WTC11 (cell line): ENCODE data around the gene COL26A1. TPM values are rescaled to one million over a fixed set of nuclear protein-coding genes. Genes with fewer than 3 reads are reported as not detected.
A peak's percentile ranks its signal among the peaks of the same experiment; 100 is the strongest.

Experiments
- ATAC-seq: fragments of 200-7000 bp; cut with Tn5 transposase; 2 replicates; pipeline ENCODE4 v1.10.0; 2021; ENCODE audit warnings: mild to moderate bottlenecking, moderate library complexity
- CTCF ChIA-PET: fragments of 300-600 bp; sonication (Branson Sonifier 250); formaldehyde crosslinking; loops from one replicate; lab custom pipeline; 2021; ENCODE audit warnings: antibody characterized with exemption; lab: Charles Lee
- POLR2A ChIA-PET: fragments of 350-600 bp; sonication (Branson Sonifier 250); formaldehyde crosslinking; loops from one replicate; lab custom pipeline; 2021; ENCODE audit warnings: antibody characterized with exemption; lab: Charles Lee
- DNase-seq: peaks from one replicate; pipeline ENCODE4 v3.0.0; 2021; ENCODE audit warnings: low spot score
- H3K27ac Mint-ChIP-seq: 2 replicates; pipeline ENCODE4 v1.8.0; 2021; ENCODE audit warnings: mixed read lengths
- H3K27me3 Mint-ChIP-seq: 2 replicates; pipeline ENCODE4 v1.8.0; 2021; ENCODE audit warnings: low read depth, mild to moderate bottlenecking, moderate library complexity, mixed read lengths
- H3K36me3 Mint-ChIP-seq: 2 replicates; pipeline ENCODE4 v1.8.0; 2021; ENCODE audit warnings: mixed read lengths
- H3K4me1 Mint-ChIP-seq: 2 replicates; pipeline ENCODE4 v1.8.0; 2022; ENCODE audit warnings: mixed read lengths
- H3K4me3 Mint-ChIP-seq: 2 replicates; pipeline ENCODE4 v1.8.0; 2021; ENCODE audit warnings: mild to moderate bottlenecking, moderate library complexity, mixed read lengths
- H3K9me3 Mint-ChIP-seq: 2 replicates; pipeline ENCODE4 v1.8.0; 2021; ENCODE audit warnings: mixed read lengths
- ESRRA ChIP-seq: sonication (generic); formaldehyde crosslinking; IDR thresholded peaks from 2 replicates; pipeline ENCODE4 v1.8.1; 2022; ENCODE audit warnings: mild to moderate bottlenecking, missing genetic modification reagents, borderline replicate concordance
- FOXP1 ChIP-seq: sonication (generic); formaldehyde crosslinking; IDR thresholded peaks from 2 replicates; pipeline ENCODE4 v1.8.0; 2022; ENCODE audit warnings: missing genetic modification reagents, mild to moderate bottlenecking, moderate library complexity, borderline replicate concordance
- GABPB1 ChIP-seq: sonication (generic); formaldehyde crosslinking; IDR thresholded peaks from 2 replicates; pipeline ENCODE4 v1.8.1; 2023; ENCODE audit warnings: mild to moderate bottlenecking, missing genetic modification reagents
- NR1H2 ChIP-seq: sonication (generic); formaldehyde crosslinking; IDR thresholded peaks from 2 replicates; pipeline ENCODE4 v1.9.0; 2021; ENCODE audit warnings: mild to moderate bottlenecking, moderate library complexity, missing genetic modification reagents
- total RNA-seq: library from RNA; stranded (reverse); gene quantifications from 3 replicates; pipeline ENCODE4 v1.2.3, GENCODE V29; 2021
- TF ChIP-seq, protein P1 (sequence below): sonication (generic); formaldehyde crosslinking; IDR thresholded peaks from 2 replicates; pipeline ENCODE4 v1.8.0; 2023; ENCODE audit warnings: mild to moderate bottlenecking, missing genetic modification reagents
- TF ChIP-seq, protein P2 (sequence below): fragments of 250-450 bp; sonication (Bioruptor Pico); IDR thresholded peaks from 2 replicates; pipeline ENCODE4 v1.9.0; 2021; ENCODE audit warnings: mild to moderate bottlenecking
- TF ChIP-seq, protein P3 (sequence below): sonication (generic); formaldehyde crosslinking; IDR thresholded peaks from 2 replicates; pipeline ENCODE4 v1.8.1; 2023; ENCODE audit warnings: mild to moderate bottlenecking, missing genetic modification reagents
- TF ChIP-seq, protein P4 (sequence below): fragments of 250-450 bp; sonication (Bioruptor Pico); IDR thresholded peaks from 2 replicates; pipeline ENCODE4 v2.1.2; 2022; ENCODE audit warnings: mild to moderate bottlenecking, moderate library complexity
- TF ChIP-seq, protein P5 (sequence below): sonication (generic); formaldehyde crosslinking; IDR thresholded peaks from 2 replicates; pipeline ENCODE4 v1.8.1; 2022; ENCODE audit warnings: mild to moderate bottlenecking, missing genetic modification reagents, moderate library complexity, borderline replicate concordance
- TF ChIP-seq, protein P6 (sequence below): fragments of 250-450 bp; sonication (Bioruptor Pico); IDR thresholded peaks from 2 replicates; pipeline ENCODE4 v1.8.0; 2021; ENCODE audit warnings: mild to moderate bottlenecking
- TF ChIP-seq, protein P7 (sequence below): sonication (generic); formaldehyde crosslinking; IDR thresholded peaks from 2 replicates; pipeline ENCODE4 v1.8.1; 2023; ENCODE audit warnings: mild to moderate bottlenecking, missing genetic modification reagents, borderline replicate concordance
- TF ChIP-seq, protein P8 (sequence below): fragments of 250-450 bp; sonication (Bioruptor Pico); IDR thresholded peaks from 2 replicates; pipeline ENCODE4 v1.9.0; 2021; ENCODE audit warnings: moderate library complexity, mild to moderate bottlenecking, inconsistent platforms, borderline replicate concordance

The COL26A1 gene
- total RNA-seq, 1 experiment from 2014 or later, result 64.4 TPM

DNA sequence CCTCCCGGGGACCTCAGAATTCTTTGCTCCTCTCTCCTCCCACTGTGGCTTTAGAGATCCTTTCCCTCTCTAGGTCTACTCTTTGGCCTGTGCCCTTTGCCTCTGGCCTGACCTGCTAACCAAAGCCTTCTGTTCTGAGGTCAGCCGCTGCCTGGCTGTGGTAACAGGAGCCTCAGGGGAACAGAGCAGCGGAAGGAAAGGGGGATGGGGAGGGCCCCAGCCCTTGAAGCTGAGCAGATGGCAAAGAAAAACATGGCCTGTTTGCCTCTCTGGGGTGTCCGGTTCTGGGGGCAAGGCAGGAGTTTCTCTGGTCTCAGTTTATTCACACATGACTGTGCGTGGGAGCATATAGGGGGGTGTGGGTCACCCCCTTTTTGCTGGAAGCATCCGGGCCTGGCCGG lies 28.2 kb downstream of the COL26A1 start:
- DNase-seq, result peak; percentile 56
- TF ChIP-seq GABPB1 (CRISPR knock-in tag), result peak; percentile 26; the same call in 1 of the 2 replicates
- TF ChIP-seq, protein P1, sequence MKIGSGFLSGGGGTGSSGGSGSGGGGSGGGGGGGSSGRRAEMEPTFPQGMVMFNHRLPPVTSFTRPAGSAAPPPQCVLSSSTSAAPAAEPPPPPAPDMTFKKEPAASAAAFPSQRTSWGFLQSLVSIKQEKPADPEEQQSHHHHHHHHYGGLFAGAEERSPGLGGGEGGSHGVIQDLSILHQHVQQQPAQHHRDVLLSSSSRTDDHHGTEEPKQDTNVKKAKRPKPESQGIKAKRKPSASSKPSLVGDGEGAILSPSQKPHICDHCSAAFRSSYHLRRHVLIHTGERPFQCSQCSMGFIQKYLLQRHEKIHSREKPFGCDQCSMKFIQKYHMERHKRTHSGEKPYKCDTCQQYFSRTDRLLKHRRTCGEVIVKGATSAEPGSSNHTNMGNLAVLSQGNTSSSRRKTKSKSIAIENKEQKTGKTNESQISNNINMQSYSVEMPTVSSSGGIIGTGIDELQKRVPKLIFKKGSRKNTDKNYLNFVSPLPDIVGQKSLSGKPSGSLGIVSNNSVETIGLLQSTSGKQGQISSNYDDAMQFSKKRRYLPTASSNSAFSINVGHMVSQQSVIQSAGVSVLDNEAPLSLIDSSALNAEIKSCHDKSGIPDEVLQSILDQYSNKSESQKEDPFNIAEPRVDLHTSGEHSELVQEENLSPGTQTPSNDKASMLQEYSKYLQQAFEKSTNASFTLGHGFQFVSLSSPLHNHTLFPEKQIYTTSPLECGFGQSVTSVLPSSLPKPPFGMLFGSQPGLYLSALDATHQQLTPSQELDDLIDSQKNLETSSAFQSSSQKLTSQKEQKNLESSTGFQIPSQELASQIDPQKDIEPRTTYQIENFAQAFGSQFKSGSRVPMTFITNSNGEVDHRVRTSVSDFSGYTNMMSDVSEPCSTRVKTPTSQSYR (CRISPR knock-in tag), result 0 out of 2 replicates have a peak, but pooled peaks have one; percentile 35
- TF ChIP-seq, protein P2, sequence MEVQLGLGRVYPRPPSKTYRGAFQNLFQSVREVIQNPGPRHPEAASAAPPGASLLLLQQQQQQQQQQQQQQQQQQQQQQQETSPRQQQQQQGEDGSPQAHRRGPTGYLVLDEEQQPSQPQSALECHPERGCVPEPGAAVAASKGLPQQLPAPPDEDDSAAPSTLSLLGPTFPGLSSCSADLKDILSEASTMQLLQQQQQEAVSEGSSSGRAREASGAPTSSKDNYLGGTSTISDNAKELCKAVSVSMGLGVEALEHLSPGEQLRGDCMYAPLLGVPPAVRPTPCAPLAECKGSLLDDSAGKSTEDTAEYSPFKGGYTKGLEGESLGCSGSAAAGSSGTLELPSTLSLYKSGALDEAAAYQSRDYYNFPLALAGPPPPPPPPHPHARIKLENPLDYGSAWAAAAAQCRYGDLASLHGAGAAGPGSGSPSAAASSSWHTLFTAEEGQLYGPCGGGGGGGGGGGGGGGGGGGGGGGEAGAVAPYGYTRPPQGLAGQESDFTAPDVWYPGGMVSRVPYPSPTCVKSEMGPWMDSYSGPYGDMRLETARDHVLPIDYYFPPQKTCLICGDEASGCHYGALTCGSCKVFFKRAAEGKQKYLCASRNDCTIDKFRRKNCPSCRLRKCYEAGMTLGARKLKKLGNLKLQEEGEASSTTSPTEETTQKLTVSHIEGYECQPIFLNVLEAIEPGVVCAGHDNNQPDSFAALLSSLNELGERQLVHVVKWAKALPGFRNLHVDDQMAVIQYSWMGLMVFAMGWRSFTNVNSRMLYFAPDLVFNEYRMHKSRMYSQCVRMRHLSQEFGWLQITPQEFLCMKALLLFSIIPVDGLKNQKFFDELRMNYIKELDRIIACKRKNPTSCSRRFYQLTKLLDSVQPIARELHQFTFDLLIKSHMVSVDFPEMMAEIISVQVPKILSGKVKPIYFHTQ (CRISPR knock-in tag), result no peak
- TF ChIP-seq, protein P3, sequence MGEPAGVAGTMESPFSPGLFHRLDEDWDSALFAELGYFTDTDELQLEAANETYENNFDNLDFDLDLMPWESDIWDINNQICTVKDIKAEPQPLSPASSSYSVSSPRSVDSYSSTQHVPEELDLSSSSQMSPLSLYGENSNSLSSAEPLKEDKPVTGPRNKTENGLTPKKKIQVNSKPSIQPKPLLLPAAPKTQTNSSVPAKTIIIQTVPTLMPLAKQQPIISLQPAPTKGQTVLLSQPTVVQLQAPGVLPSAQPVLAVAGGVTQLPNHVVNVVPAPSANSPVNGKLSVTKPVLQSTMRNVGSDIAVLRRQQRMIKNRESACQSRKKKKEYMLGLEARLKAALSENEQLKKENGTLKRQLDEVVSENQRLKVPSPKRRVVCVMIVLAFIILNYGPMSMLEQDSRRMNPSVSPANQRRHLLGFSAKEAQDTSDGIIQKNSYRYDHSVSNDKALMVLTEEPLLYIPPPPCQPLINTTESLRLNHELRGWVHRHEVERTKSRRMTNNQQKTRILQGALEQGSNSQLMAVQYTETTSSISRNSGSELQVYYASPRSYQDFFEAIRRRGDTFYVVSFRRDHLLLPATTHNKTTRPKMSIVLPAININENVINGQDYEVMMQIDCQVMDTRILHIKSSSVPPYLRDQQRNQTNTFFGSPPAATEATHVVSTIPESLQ (CRISPR knock-in tag), result no peak
- no peaks in the 10 kb centered on the region for H3K27me3 Mint-ChIP-seq
- H3K36me3 Mint-ChIP-seq, result 0 out of 2 replicates have a peak, but pooled peaks cover 2% of the 10 kb centered on the region
- ChIA-PET POLR2A (no interaction called here), CTCF (interaction anchor here (0.7 to 3.6 kb wide), 4 partner anchors 18 to 27 kb away, joined by 3 to 15 read pairs (median 4); no protein-coding TSS in a partner anchor)
- H3K9me3 Mint-ChIP-seq, result no peaks in the 10 kb centered on the region
- H3K27ac Mint-ChIP-seq, result peak overlapping the region; percentile 82
- no peak overlapping the region for H3K4me3 Mint-ChIP-seq
- peak; percentile 76 for ATAC-seq
- peaks cover 41% of the 10 kb centered on the region for H3K4me1 Mint-ChIP-seq

DNA sequence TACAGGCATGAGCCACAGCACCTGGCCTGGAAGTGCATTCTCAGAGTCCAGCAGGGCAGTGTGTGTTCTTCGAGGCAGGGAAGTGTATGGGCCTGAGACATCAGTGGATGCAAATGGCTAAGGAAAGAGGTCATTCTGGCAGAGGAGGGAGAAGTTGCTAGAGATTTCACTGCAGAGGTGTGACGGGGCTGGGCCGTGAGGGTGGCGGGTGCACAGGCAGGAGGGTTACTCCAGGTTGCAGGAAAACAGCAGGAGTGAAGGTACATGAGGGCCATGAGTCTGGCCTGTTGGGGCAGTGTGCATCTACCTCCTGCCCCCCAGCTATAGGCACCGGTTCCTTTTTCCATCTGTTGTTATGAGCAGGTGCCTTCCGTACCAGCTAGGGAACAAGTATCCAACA lies 29.3 kb downstream of the COL26A1 start:
- Mint-ChIP-seq H3K4me1 (peaks cover 37% of the 10 kb centered on the region), H3K9me3 (no peaks in the 10 kb centered on the region), H3K27me3 (no peaks in the 10 kb centered on the region), H3K36me3 (0 out of 2 replicates have a peak, but pooled peaks cover 2% of the 10 kb centered on the region), H3K27ac (peak overlapping the region; percentile 83), H3K4me3 (no peak overlapping the region)
- ATAC-seq (no peak), DNase-seq (no peak)
- ChIA-PET POLR2A (no interaction called here), CTCF (interaction anchor here (1.0 to 3.6 kb wide), 3 partner anchors 19 to 28 kb away, joined by 3 to 15 read pairs (median 5); no protein-coding TSS in a partner anchor)
- TF ChIP-seq FOXP1 (CRISPR knock-in tag), result no peak
- no peak for TF ChIP-seq NR1H2 (CRISPR knock-in tag)
- TF ChIP-seq ESRRA (CRISPR knock-in tag), result no peak
- TF ChIP-seq, protein P4, sequence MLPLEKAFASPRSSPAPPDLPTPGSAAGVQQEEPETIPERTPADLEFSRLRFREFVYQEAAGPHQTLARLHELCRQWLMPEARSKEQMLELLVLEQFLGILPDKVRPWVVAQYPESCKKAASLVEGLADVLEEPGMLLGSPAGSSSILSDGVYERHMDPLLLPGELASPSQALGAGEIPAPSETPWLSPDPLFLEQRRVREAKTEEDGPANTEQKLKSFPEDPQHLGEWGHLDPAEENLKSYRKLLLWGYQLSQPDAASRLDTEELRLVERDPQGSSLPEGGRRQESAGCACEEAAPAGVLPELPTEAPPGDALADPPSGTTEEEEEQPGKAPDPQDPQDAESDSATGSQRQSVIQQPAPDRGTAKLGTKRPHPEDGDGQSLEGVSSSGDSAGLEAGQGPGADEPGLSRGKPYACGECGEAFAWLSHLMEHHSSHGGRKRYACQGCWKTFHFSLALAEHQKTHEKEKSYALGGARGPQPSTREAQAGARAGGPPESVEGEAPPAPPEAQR, result no peak
- TF ChIP-seq, protein P5, sequence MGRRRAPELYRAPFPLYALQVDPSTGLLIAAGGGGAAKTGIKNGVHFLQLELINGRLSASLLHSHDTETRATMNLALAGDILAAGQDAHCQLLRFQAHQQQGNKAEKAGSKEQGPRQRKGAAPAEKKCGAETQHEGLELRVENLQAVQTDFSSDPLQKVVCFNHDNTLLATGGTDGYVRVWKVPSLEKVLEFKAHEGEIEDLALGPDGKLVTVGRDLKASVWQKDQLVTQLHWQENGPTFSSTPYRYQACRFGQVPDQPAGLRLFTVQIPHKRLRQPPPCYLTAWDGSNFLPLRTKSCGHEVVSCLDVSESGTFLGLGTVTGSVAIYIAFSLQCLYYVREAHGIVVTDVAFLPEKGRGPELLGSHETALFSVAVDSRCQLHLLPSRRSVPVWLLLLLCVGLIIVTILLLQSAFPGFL (CRISPR knock-in tag), result no peak
- TF ChIP-seq, protein P6, sequence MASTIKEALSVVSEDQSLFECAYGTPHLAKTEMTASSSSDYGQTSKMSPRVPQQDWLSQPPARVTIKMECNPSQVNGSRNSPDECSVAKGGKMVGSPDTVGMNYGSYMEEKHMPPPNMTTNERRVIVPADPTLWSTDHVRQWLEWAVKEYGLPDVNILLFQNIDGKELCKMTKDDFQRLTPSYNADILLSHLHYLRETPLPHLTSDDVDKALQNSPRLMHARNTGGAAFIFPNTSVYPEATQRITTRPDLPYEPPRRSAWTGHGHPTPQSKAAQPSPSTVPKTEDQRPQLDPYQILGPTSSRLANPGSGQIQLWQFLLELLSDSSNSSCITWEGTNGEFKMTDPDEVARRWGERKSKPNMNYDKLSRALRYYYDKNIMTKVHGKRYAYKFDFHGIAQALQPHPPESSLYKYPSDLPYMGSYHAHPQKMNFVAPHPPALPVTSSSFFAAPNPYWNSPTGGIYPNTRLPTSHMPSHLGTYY, result no peak
- TF ChIP-seq, protein P1 (CRISPR knock-in tag), result no peak
- TF ChIP-seq, protein P7, sequence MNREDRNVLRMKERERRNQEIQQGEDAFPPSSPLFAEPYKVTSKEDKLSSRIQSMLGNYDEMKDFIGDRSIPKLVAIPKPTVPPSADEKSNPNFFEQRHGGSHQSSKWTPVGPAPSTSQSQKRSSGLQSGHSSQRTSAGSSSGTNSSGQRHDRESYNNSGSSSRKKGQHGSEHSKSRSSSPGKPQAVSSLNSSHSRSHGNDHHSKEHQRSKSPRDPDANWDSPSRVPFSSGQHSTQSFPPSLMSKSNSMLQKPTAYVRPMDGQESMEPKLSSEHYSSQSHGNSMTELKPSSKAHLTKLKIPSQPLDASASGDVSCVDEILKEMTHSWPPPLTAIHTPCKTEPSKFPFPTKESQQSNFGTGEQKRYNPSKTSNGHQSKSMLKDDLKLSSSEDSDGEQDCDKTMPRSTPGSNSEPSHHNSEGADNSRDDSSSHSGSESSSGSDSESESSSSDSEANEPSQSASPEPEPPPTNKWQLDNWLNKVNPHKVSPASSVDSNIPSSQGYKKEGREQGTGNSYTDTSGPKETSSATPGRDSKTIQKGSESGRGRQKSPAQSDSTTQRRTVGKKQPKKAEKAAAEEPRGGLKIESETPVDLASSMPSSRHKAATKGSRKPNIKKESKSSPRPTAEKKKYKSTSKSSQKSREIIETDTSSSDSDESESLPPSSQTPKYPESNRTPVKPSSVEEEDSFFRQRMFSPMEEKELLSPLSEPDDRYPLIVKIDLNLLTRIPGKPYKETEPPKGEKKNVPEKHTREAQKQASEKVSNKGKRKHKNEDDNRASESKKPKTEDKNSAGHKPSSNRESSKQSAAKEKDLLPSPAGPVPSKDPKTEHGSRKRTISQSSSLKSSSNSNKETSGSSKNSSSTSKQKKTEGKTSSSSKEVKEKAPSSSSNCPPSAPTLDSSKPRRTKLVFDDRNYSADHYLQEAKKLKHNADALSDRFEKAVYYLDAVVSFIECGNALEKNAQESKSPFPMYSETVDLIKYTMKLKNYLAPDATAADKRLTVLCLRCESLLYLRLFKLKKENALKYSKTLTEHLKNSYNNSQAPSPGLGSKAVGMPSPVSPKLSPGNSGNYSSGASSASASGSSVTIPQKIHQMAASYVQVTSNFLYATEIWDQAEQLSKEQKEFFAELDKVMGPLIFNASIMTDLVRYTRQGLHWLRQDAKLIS (CRISPR knock-in tag), result no peak
- TF ChIP-seq, protein P8, sequence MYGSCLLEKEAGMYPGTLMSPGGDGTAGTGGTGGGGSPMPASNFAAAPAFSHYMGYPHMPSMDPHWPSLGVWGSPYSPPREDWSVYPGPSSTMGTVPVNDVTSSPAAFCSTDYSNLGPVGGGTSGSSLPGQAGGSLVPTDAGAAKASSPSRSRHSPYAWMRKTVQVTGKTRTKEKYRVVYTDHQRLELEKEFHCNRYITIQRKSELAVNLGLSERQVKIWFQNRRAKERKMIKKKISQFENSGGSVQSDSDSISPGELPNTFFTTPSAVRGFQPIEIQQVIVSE (CRISPR knock-in tag), result no peak
